HCT116 (cell line): Measurements from ENCODE around the gene APBB2. TPM values are rescaled to one million over a fixed set of nuclear protein-coding genes. Genes with fewer than 3 reads are reported as not detected.

Source experiments
- ATAC-seq: fragments of 200-7000 bp; cut with Tn5 transposase; 2 replicates; pipeline ENCODE4 v1.9.1; 2020; ENCODE audit warnings: mild to moderate bottlenecking, moderate library complexity
- BruUV-seq: library from RNA; stranded (reverse); fragments of 400-500 nt; replicated peaks from 2 replicates; lab custom pipeline; 2021; lab: Mats Ljungman, UMichigan
- CTCF ChIA-PET: fragments of 300-600 bp; sonication (Branson Sonifier 250); formaldehyde crosslinking; loops from one replicate; lab custom pipeline; 2021; ENCODE audit warnings: antibody characterized with exemption; lab: Charles Lee
- POLR2A ChIA-PET: fragments of 300-600, 350-600 bp; sonication (Branson Sonifier 250); formaldehyde crosslinking; loops from one replicate; lab custom pipeline; 2021; ENCODE audit warnings: antibody characterized with exemption; lab: Charles Lee
- RAD21 ChIA-PET, 2 experiments: fragments of 300-600 bp; sonication (Branson Sonifier 250); formaldehyde crosslinking; loops; one replicate each; lab custom pipeline; 2023; ENCODE audit warnings: low total read pairs in 2 of 2; ENCODE audit not compliant: uncharacterized antibody in 2 of 2, unreplicated experiment in 2 of 2, low non-redundant PET in 1 of 2; lab: Charles Lee
- DNase-seq: peaks from one replicate; pipeline ENCODE4 v3.0.0-alpha.2; 2010; ENCODE audit warnings: low read depth, low spot score
- H2AFZ ChIP-seq: fragments of 200-600 bp; shearing (Covaris generic), sonication (generic); 2 replicates; pipeline ENCODE4 v1.6.1; 2017; ENCODE audit warnings: low read depth, mixed run types, mixed read lengths, antibody characterized with exemption, low read length; ENCODE audit not compliant: poor library complexity, severe bottlenecking
- H3K27ac ChIP-seq: 2 replicates; pipeline ENCODE4 v1.5.1; 2012; ENCODE audit warnings: low read depth, low read length
- H3K27me3 ChIP-seq: fragments of 200-600 bp; sonication (generic); 2 replicates; pipeline ENCODE4 v1.6.1; 2016; ENCODE audit warnings: mixed run types, low read length, mixed read lengths; ENCODE audit not compliant: insufficient read depth
- H3K36me3 ChIP-seq, 2 experiments: fragments of 200-500 bp in 1 of 2; fragments of 200-600 bp in 1 of 2; sonication (Bioruptor generic) in 1 of 2; sonication (generic) in 1 of 2; 2 replicates each; pipeline versions ENCODE4 v1.5.1 to v1.6.1; 2014 to 2016; ENCODE audit warnings: low read length in 2 of 2, inconsistent platforms in 1 of 2, mixed read lengths in 1 of 2, mixed run types in 1 of 2; ENCODE audit not compliant: insufficient read depth in 2 of 2, control insufficient read depth in 1 of 2
- H3K4me1 ChIP-seq, 2 experiments: fragments of 200-600 bp in 1 of 2; sonication (generic) in 1 of 2; 2 replicates each; pipeline versions ENCODE4 v1.5.1 to v1.6.1; 2012 to 2017; ENCODE audit warnings: low read length in 2 of 2, inconsistent platforms in 1 of 2, mild to moderate bottlenecking in 1 of 2, mixed read lengths in 1 of 2, mixed run types in 1 of 2, moderate library complexity in 1 of 2; ENCODE audit not compliant: insufficient read depth in 2 of 2, control insufficient read depth in 1 of 2
- H3K4me2 ChIP-seq: fragments of 200-600 bp; sonication (generic); 2 replicates; pipeline ENCODE4 v1.6.1; 2017; ENCODE audit warnings: mixed run types, low read length, mixed read lengths
- H3K4me3 ChIP-seq, 2 experiments: fragments of 200-600 bp in 1 of 2; sonication (generic) in 1 of 2; replicated peaks in 1 of 2; 2 replicates each; pipeline ENCODE4 v1.5.1; 2011 to 2016; ENCODE audit warnings: low read length in 2 of 2, control low read depth in 1 of 2, low read depth in 1 of 2, mild to moderate bottlenecking in 1 of 2, mixed read lengths in 1 of 2, mixed run types in 1 of 2
- H3K79me2 ChIP-seq: fragments of 200-600 bp; sonication (generic); 2 replicates; pipeline ENCODE4 v1.6.1; 2017; ENCODE audit warnings: mild to moderate bottlenecking, mixed run types, low read length, moderate library complexity, mixed read lengths; ENCODE audit not compliant: insufficient read depth
- H3K9ac ChIP-seq: fragments of 200-600 bp; sonication (generic); 2 replicates; pipeline ENCODE4 v1.6.1; 2016; ENCODE audit warnings: low read length, mixed read lengths
- H3K9me2 ChIP-seq: fragments of 200-600 bp; sonication (generic), shearing (Covaris generic); 2 replicates; pipeline ENCODE4 v1.6.1; 2017; ENCODE audit warnings: mixed run types, mild to moderate bottlenecking, moderate library complexity; ENCODE audit not compliant: insufficient read depth
- H3K9me3 ChIP-seq, 2 experiments: fragments of 200-500 bp in 1 of 2; fragments of 200-600 bp in 1 of 2; sonication (Bioruptor generic) in 1 of 2; sonication (generic) in 1 of 2; 2 replicates each; pipeline ENCODE4 v1.6.1; 2014 to 2017; ENCODE audit warnings: low read length in 2 of 2, mixed read lengths in 2 of 2, inconsistent platforms in 1 of 2, low read depth in 1 of 2, mild to moderate bottlenecking in 1 of 2, mixed run types in 1 of 2, moderate library complexity in 1 of 2; ENCODE audit not compliant: control insufficient read depth in 1 of 2, insufficient read depth in 1 of 2
- H4K20me1 ChIP-seq: fragments of 200-600 bp; sonication (generic), shearing (Covaris generic); 2 replicates; pipeline ENCODE4 v1.6.1; 2017; ENCODE audit warnings: mixed run types, mild to moderate bottlenecking, moderate library complexity; ENCODE audit not compliant: insufficient read depth
- CBX3 ChIP-seq: IDR thresholded peaks from 2 replicates; pipeline ENCODE4 v1.6.1; 2012; ENCODE audit warnings: low read depth
- CEBPB ChIP-seq: IDR thresholded peaks from 2 replicates; pipeline ENCODE4 v1.6.1; 2012; ENCODE audit warnings: low read depth
- EZH2phosphoT487 ChIP-seq: fragments of 200-600 bp; IDR thresholded peaks from 2 replicates; pipeline ENCODE4 v1.6.1; 2018; ENCODE audit warnings: antibody characterized with exemption, borderline replicate concordance
- FOSL1 ChIP-seq: IDR thresholded peaks from 2 replicates; pipeline ENCODE4 v1.6.1; 2012; ENCODE audit warnings: low read depth
- JUND ChIP-seq: IDR thresholded peaks from 2 replicates; pipeline ENCODE4 v1.6.1; 2012
- POLR2AphosphoS5 ChIP-seq: IDR thresholded peaks from 2 replicates; pipeline ENCODE4 v1.6.1; 2011; ENCODE audit warnings: mild to moderate bottlenecking, low read depth, low read length, moderate library complexity
- RAD21 ChIP-seq: IDR thresholded peaks from 2 replicates; pipeline ENCODE4 v1.6.1; 2012; ENCODE audit warnings: low read depth, mild to moderate bottlenecking
- SIN3A ChIP-seq: IDR thresholded peaks from 2 replicates; pipeline ENCODE4 v1.6.1; 2012; ENCODE audit warnings: low read depth
- SP1 ChIP-seq: IDR thresholded peaks from 2 replicates; pipeline ENCODE4 v1.6.1; 2012; ENCODE audit warnings: low read depth
- SRF ChIP-seq: IDR thresholded peaks from 2 replicates; pipeline ENCODE4 v1.6.1; 2012; ENCODE audit warnings: low read depth
- ZNF274 ChIP-seq: fragments of 200-500 bp; sonication (Bioruptor generic); IDR thresholded peaks from 2 replicates; pipeline ENCODE4 v1.6.1; 2014; ENCODE audit warnings: mild to moderate bottlenecking, low read depth, low read length, inconsistent platforms
- intact Hi-C: fragments of 100-400 bp; cut with micrococcal nuclease; formaldehyde crosslinking; loops from 2 replicates; pipeline ENCODE4 v1.10.0; 2022
- total RNA-seq: library from RNA; stranded (reverse); gene quantifications from one replicate; pipeline ENCODE4 v1.2.1, GENCODE V29; 2021; ENCODE audit not compliant: unreplicated experiment
- TF ChIP-seq, protein P1 (sequence below): IDR thresholded peaks from 2 replicates; pipeline ENCODE4 v1.6.1; 2012
- TF ChIP-seq, protein P2 (sequence below): IDR thresholded peaks from 2 replicates; pipeline ENCODE4 v1.6.1; 2011; ENCODE audit warnings: mild to moderate bottlenecking, low read length, moderate library complexity; ENCODE audit not compliant: insufficient replicate concordance; ENCODE audit errors: extremely low read depth
- TF ChIP-seq, protein P3 (sequence below): IDR thresholded peaks from 2 replicates; pipeline ENCODE4 v1.6.1; 2012; ENCODE audit warnings: low read depth
- TF ChIP-seq, protein P4 (sequence below), 3 experiments: fragments of 200-600 bp in 1 of 3; sonication (generic) in 1 of 3; IDR thresholded peaks in 2 of 3; conservative IDR thresholded peaks in 1 of 3; 2 replicates each; pipeline ENCODE4 v1.5.1; 2012 to 2017; ENCODE audit warnings: low read depth in 2 of 3, low read length in 2 of 3, antibody characterized with exemption in 1 of 3, borderline replicate concordance in 1 of 3, control low read depth in 1 of 3, mild to moderate bottlenecking in 1 of 3, mixed read lengths in 1 of 3, mixed run types in 1 of 3, moderate library complexity in 1 of 3; ENCODE audit not compliant: insufficient read depth in 1 of 3

APBB2 gene
- total RNA-seq, 1 experiment from 2014 or later, result 72.5 TPM

DNA sequence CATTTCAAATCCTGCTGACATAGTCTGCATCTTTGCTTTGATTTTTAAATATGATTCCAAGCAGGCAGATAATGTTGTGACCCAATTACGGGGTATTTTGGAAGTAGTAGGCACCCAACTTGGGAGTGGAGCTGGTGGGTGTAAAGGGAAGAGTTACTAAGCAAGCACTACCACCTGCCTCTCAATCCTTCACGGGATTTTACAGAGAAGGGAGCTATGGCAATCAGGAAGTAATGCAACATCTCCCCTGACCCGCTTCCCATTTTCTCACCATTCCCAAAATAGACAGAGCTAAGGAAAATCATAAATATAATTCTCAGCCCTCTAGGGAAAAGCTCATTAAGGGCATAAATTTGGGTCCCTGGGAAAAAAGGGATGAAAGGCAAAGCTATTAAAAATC lies 9.2 kb downstream of the APBB2 start (continued):
- no peak for TF ChIP-seq CEBPB

DNA sequence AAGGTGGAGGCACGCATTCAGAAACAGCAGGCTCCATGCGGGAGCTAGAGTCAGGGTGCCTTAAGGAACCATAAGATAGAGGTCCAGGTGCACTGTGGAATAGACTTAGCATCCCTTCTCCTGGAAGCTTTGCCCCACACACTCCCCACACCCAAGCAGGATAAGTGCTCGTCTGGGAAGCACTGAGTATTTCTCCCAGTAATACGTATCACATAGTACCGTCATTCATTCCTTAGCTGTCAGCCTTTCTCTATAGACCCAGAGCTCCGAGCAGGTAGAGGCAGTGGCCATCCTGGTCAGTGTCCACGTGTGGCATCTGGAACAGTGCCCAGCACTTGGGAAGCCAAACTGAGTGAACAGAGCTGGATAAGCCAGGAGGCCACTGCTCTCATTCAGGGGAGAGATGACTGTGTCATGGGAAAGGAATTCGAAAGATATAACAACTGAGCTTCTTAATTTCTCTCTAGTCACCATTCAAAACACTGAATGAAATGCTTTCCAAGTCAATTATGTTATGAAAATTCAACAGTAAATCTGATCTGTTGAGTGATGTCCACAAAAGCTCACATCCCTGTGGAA lies 9.9 kb downstream of the APBB2 start:
- peak; percentile 81 for ATAC-seq
- Histone ChIP-seq H3K9me3 (no peaks in the 10 kb centered on the region), H3K4me1 (peaks cover 46 to 71% of the 10 kb centered on the region in 2 experiments), H3K9ac (peak overlapping the region; percentile 36), H3K27me3 (no peaks in the 10 kb centered on the region), H3K4me3 (peak overlapping the region in 1 of 2 experiments; percentile 30; a peak in 2 of 4 replicates), H4K20me1 (peaks cover 12% of the 10 kb centered on the region; the same call in 1 of the 2 replicates), H3K4me2 (peak overlapping the region; percentile 68), H3K27ac (peak overlapping the region; percentile 56; the same call in 1 of the 2 replicates), H2AFZ (no peak overlapping the region), H3K79me2 (peaks cover 100% of the 10 kb centered on the region), H3K36me3 (no peaks in the 10 kb centered on the region), H3K9me2 (no peaks in the 10 kb centered on the region)
- CTCF ChIA-PET, result interaction anchor here (1.1 to 2.1 kb wide), 4 partner anchors 10 to 228 kb away, joined by 3 to 16 read pairs (median 8); partner anchors contain the start of gene APBB2
- POLR2A ChIA-PET, result interaction anchor here (0.9 to 2.4 kb wide), 5 partner anchors 10 to 296 kb away, joined by 3 to 10 read pairs (median 6); partner anchors contain the start of gene APBB2
- BruUV-seq, result no TSS peak
- intact Hi-C loops, result no loop called here
- TF ChIP-seq JUND (peak; percentile 65), CBX3 (peak; percentile 85), ZNF274 (no peak), SRF (no peak), POLR2AphosphoS5 (peak; percentile 33; the same call in 1 of the 2 replicates), FOSL1 (peak; percentile 71), SP1 (peak; percentile 35; the same call in 1 of the 2 replicates), RAD21 (peak; percentile 17; the same call in 1 of the 2 replicates), EZH2phosphoT487 (no peak), SIN3A (peak; percentile 35; the same call in 1 of the 2 replicates)
- TF ChIP-seq, protein P1, sequence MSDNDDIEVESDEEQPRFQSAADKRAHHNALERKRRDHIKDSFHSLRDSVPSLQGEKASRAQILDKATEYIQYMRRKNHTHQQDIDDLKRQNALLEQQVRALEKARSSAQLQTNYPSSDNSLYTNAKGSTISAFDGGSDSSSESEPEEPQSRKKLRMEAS, result peak; percentile 87
- TF ChIP-seq, protein P2, sequence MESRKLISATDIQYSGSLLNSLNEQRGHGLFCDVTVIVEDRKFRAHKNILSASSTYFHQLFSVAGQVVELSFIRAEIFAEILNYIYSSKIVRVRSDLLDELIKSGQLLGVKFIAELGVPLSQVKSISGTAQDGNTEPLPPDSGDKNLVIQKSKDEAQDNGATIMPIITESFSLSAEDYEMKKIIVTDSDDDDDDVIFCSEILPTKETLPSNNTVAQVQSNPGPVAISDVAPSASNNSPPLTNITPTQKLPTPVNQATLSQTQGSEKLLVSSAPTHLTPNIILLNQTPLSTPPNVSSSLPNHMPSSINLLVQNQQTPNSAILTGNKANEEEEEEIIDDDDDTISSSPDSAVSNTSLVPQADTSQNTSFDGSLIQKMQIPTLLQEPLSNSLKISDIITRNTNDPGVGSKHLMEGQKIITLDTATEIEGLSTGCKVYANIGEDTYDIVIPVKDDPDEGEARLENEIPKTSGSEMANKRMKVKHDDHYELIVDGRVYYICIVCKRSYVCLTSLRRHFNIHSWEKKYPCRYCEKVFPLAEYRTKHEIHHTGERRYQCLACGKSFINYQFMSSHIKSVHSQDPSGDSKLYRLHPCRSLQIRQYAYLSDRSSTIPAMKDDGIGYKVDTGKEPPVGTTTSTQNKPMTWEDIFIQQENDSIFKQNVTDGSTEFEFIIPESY, result no peak
- TF ChIP-seq, protein P3, sequence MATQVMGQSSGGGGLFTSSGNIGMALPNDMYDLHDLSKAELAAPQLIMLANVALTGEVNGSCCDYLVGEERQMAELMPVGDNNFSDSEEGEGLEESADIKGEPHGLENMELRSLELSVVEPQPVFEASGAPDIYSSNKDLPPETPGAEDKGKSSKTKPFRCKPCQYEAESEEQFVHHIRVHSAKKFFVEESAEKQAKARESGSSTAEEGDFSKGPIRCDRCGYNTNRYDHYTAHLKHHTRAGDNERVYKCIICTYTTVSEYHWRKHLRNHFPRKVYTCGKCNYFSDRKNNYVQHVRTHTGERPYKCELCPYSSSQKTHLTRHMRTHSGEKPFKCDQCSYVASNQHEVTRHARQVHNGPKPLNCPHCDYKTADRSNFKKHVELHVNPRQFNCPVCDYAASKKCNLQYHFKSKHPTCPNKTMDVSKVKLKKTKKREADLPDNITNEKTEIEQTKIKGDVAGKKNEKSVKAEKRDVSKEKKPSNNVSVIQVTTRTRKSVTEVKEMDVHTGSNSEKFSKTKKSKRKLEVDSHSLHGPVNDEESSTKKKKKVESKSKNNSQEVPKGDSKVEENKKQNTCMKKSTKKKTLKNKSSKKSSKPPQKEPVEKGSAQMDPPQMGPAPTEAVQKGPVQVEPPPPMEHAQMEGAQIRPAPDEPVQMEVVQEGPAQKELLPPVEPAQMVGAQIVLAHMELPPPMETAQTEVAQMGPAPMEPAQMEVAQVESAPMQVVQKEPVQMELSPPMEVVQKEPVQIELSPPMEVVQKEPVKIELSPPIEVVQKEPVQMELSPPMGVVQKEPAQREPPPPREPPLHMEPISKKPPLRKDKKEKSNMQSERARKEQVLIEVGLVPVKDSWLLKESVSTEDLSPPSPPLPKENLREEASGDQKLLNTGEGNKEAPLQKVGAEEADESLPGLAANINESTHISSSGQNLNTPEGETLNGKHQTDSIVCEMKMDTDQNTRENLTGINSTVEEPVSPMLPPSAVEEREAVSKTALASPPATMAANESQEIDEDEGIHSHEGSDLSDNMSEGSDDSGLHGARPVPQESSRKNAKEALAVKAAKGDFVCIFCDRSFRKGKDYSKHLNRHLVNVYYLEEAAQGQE, result no peak
- TF ChIP-seq, protein P4, sequence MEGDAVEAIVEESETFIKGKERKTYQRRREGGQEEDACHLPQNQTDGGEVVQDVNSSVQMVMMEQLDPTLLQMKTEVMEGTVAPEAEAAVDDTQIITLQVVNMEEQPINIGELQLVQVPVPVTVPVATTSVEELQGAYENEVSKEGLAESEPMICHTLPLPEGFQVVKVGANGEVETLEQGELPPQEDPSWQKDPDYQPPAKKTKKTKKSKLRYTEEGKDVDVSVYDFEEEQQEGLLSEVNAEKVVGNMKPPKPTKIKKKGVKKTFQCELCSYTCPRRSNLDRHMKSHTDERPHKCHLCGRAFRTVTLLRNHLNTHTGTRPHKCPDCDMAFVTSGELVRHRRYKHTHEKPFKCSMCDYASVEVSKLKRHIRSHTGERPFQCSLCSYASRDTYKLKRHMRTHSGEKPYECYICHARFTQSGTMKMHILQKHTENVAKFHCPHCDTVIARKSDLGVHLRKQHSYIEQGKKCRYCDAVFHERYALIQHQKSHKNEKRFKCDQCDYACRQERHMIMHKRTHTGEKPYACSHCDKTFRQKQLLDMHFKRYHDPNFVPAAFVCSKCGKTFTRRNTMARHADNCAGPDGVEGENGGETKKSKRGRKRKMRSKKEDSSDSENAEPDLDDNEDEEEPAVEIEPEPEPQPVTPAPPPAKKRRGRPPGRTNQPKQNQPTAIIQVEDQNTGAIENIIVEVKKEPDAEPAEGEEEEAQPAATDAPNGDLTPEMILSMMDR (IDR thresholded peaks at IDR 0.05 in 2 of 3, conservative IDR thresholded peaks at IDR 0.05 in 1 of 3; ENCODE audit: borderline replicate concordance in 1 of 3, insufficient read depth in 1 of 3, low read depth in 2 of 3, low read length in 2 of 3), result no peak
- RAD21 ChIA-PET, result interaction anchor here (0.6 to 1.8 kb wide), 2 partner anchors 10 to 12 kb away, joined by 4 read pairs; partner anchors contain the start of gene APBB2 (in 1 of the 2)
- DNase-seq, result peak; percentile 67
